Calu3 (cell line): Measurements from ENCODE around the gene TRIM69. TPM values are rescaled to one million over a fixed set of nuclear protein-coding genes. Genes with fewer than 3 reads are reported as not detected.
A peak's percentile ranks its signal among the peaks of the same experiment; 100 is the strongest.
"Not testable (repeated sequence)": the region's sequence is repeated elsewhere in the genome, so short reads cannot be mapped to it uniquely, and the experiment has no call there.

Experiments used
- BruUV-seq: library from RNA; stranded (reverse); fragments of 400-500 nt; replicated peaks from 2 replicates; lab custom pipeline; 2021; lab: Mats Ljungman, UMichigan
- CTCF ChIA-PET: fragments of 300-600 bp; sonication (Branson Sonifier 250); formaldehyde crosslinking; loops from one replicate; lab custom pipeline; 2022; ENCODE audit warnings: antibody characterized with exemption; lab: Charles Lee
- DNase-seq: peaks from one replicate; pipeline ENCODE4 v3.0.0; 2022
- H3K27ac Mint-ChIP-seq: one replicate; pipeline ENCODE4 v1.8.0; 2022; ENCODE audit warnings: mixed read lengths; ENCODE audit not compliant: unreplicated experiment
- H3K27me3 Mint-ChIP-seq: one replicate; pipeline ENCODE4 v1.8.0; 2022; ENCODE audit warnings: mixed read lengths; ENCODE audit not compliant: unreplicated experiment
- H3K36me3 Mint-ChIP-seq: one replicate; pipeline ENCODE4 v1.8.0; 2022; ENCODE audit warnings: mild to moderate bottlenecking, moderate library complexity, mixed read lengths; ENCODE audit not compliant: insufficient read depth, unreplicated experiment
- H3K4me1 Mint-ChIP-seq: one replicate; pipeline ENCODE4 v1.8.0; 2022; ENCODE audit warnings: mild to moderate bottlenecking, low read depth, mixed read lengths; ENCODE audit not compliant: unreplicated experiment
- H3K4me3 Mint-ChIP-seq: one replicate; pipeline ENCODE4 v1.8.0; 2022; ENCODE audit warnings: mild to moderate bottlenecking, low read depth, moderate library complexity, mixed read lengths; ENCODE audit not compliant: unreplicated experiment
- H3K9me3 Mint-ChIP-seq: one replicate; pipeline ENCODE4 v1.8.0; 2022; ENCODE audit warnings: low read depth, mixed read lengths; ENCODE audit not compliant: unreplicated experiment
- CTCF ChIP-seq: fragments of 200-600 bp; IDR thresholded peaks from one replicate; pipeline ENCODE4 v1.8.0; 2022; ENCODE audit warnings: antibody characterized with exemption; ENCODE audit not compliant: unreplicated experiment
- intact Hi-C: fragments of 100-400 bp; cut with micrococcal nuclease; formaldehyde crosslinking; loops from one replicate; pipeline ENCODE4 v1.10.0; 2022; ENCODE audit not compliant: unreplicated experiment
- total RNA-seq: library from RNA; stranded (reverse); gene quantifications from 2 replicates; pipeline ENCODE4 v1.2.3, GENCODE V29; 2022

The TRIM69 gene
- total RNA-seq, 1 experiment from 2014 or later, result 9.7 TPM

- no peak for DNase-seq
- peaks cover 6% of the 10 kb centered on the region for H3K36me3 Mint-ChIP-seq
- CTCF ChIA-PET, result interaction anchor here (1.3 kb wide), 1 partner anchor 58 kb away, joined by 3 read pairs; the partner anchor contains the start of gene SPG11
- H3K27ac Mint-ChIP-seq, result no peak overlapping the region
- no peaks in the 10 kb centered on the region for H3K27me3 Mint-ChIP-seq
- no peaks in the 10 kb centered on the region for H3K9me3 Mint-ChIP-seq
- H3K4me1 Mint-ChIP-seq, result peaks cover 8% of the 10 kb centered on the region
- no peak for TF ChIP-seq CTCF
- no peak overlapping the region for H3K4me3 Mint-ChIP-seq
- BruUV-seq, result no TSS peak
- intact Hi-C loops, result no loop called here
Measured at GRCh38 chr15:44722011-44722410, 14.3 kb upstream of the TRIM69 start.

- no peak for TF ChIP-seq CTCF
- no TSS peak for BruUV-seq
- H3K4me3 Mint-ChIP-seq, result no peak overlapping the region
- H3K36me3 Mint-ChIP-seq, result peaks cover 15% of the 10 kb centered on the region
- no peaks in the 10 kb centered on the region for H3K4me1 Mint-ChIP-seq
- no peaks in the 10 kb centered on the region for H3K27me3 Mint-ChIP-seq
- no peak overlapping the region for H3K27ac Mint-ChIP-seq
- CTCF ChIA-PET, result interaction anchor here (0.7 to 1.2 kb wide), 2 partner anchors 12 to 63 kb away, joined by 3 to 7 read pairs; partner anchors contain the start of gene SPG11
- no peak for DNase-seq
- intact Hi-C loops, result no loop called here
- no peaks in the 10 kb centered on the region for H3K9me3 Mint-ChIP-seq
Measured at GRCh38 chr15:44726136-44726535, 10.2 kb upstream of the TRIM69 start.

- H3K36me3 Mint-ChIP-seq, result peaks cover 15% of the 10 kb centered on the region
- CTCF ChIA-PET, result interaction anchor here (0.7 to 1.2 kb wide), 2 partner anchors 11 to 63 kb away, joined by 3 to 7 read pairs; partner anchors contain the start of gene SPG11
- no peaks in the 10 kb centered on the region for H3K4me1 Mint-ChIP-seq
- H3K27ac Mint-ChIP-seq, result no peak overlapping the region
- BruUV-seq, result no TSS peak
- no peaks in the 10 kb centered on the region for H3K27me3 Mint-ChIP-seq
- no peaks in the 10 kb centered on the region for H3K9me3 Mint-ChIP-seq
- DNase-seq, result peak; percentile 28
- TF ChIP-seq CTCF, result no peak
- no peak overlapping the region for H3K4me3 Mint-ChIP-seq
- intact Hi-C loops, result no loop called here
Measured at GRCh38 chr15:44726568-44727484, 9.5 kb upstream of the TRIM69 start.

GRCh38 chr15:44727485-44728231 is 8.7 kb upstream of the TRIM69 start:
- Mint-ChIP-seq H3K36me3 (peaks cover 15% of the 10 kb centered on the region), H3K27ac (no peak overlapping the region), H3K27me3 (no peaks in the 10 kb centered on the region), H3K4me1 (no peaks in the 10 kb centered on the region), H3K9me3 (no peaks in the 10 kb centered on the region), H3K4me3 (no peak overlapping the region)
- no TSS peak for BruUV-seq
- intact Hi-C loops, result no loop called here
- CTCF ChIA-PET, result interaction anchor here (1.6 kb wide), 1 partner anchor 14 kb away, joined by 7 read pairs; no protein-coding TSS in a partner anchor
- TF ChIP-seq CTCF, result no peak
- DNase-seq, result no peak

- H3K27me3 Mint-ChIP-seq, DNase-seq, intact Hi-C loops, H3K9me3 Mint-ChIP-seq, H3K4me1 Mint-ChIP-seq: not testable (repeated sequence)
- Mint-ChIP-seq H3K36me3 (peaks cover 15% of the 10 kb centered on the region), H3K4me3 (peak overlapping the region; percentile 99), H3K27ac (peak overlapping the region; percentile 82)
- BruUV-seq, result TSS peak; percentile 83
- CTCF ChIA-PET, result interaction anchor here (0.8 to 1.6 kb wide), 4 partner anchors 10 to 65 kb away, joined by 3 to 15 read pairs (median 10); partner anchors contain the start of gene SPG11
Measured at GRCh38 chr15:44728232-44728575, 8.1 kb upstream of the TRIM69 start.
